ENCODE results near the gene CDC25C.

The CDC25C gene

GRCh38 chr5:138351517-138351916, 19.9 kb upstream of the CDC25C start:
- no peak overlapping the region for H3K27ac ChIP-seq (ENCODE audit: low read length)
- H3K27me3 ChIP-seq (replicated peaks; ENCODE audit: insufficient read depth, low read length) = no peaks in the 10 kb centered on the region
- peaks cover 37% of the 10 kb centered on the region for H3K79me2 ChIP-seq (ENCODE audit: low read length)
- H4K20me1 ChIP-seq (ENCODE audit: insufficient read depth, low read length) = peaks cover 6% of the 10 kb centered on the region; the same call in 1 of the 2 replicates
- no peak for DNase-seq
- no peak overlapping the region for H3K4me3 ChIP-seq (ENCODE audit: low read length)
- no peaks in the 10 kb centered on the region for H3K36me3 ChIP-seq (replicated peaks; ENCODE audit: insufficient read depth, low read length)
- no peak for TF ChIP-seq CTCF (IDR thresholded peaks at IDR 0.05; ENCODE audit: low read length)
- TF ChIP-seq EZH2phosphoT487 (IDR thresholded peaks at IDR 0.05; ENCODE audit: low read length) = no peak
- TF ChIP-seq EZH2 (optimal IDR thresholded peaks at IDR 0.05; ENCODE audit: low read depth, low read length) = no peak
- no peak overlapping the region for H3K4me2 ChIP-seq (ENCODE audit: low read depth, low read length)
- H3F3A ChIP-seq (ENCODE audit: insufficient read depth, low read length) = peaks cover 10% of the 10 kb centered on the region
- H3K4me1 ChIP-seq (ENCODE audit: low read length) = peaks cover 17% of the 10 kb centered on the region; the same call in 1 of the 2 replicates
- no peak overlapping the region for H3K9ac ChIP-seq (ENCODE audit: low read length)
- H2AFZ ChIP-seq (ENCODE audit: low read length) = no peak overlapping the region
- no peaks in the 10 kb centered on the region for H3K9me2 ChIP-seq (replicated peaks; ENCODE audit: insufficient read depth, low read length)
- H3K9me3 ChIP-seq (replicated peaks; ENCODE audit: insufficient read depth, low read length) = no peaks in the 10 kb centered on the region

DNA sequence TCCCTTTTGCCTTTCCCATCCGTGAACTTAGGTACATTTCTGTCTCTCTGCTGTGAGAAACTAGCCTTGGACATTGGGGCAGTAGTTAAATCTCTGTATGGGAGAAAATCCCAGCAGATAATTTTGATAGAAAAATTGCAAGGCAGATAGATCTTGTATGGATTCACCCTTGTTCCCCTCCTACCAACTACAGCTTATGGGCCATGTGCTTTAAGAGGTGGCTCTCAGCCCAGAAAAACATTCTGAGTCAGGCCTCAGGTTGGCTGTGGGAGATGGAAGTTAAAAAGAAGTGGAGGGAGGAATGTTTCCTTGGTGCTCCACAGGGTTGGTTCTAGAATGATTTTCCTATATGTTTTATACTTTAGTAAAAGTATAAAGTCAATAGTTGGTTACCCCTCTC, 19.5 kb upstream of the CDC25C start:
- no peak for TF ChIP-seq CTCF (IDR thresholded peaks at IDR 0.05; ENCODE audit: low read length)
- TF ChIP-seq EZH2phosphoT487 (IDR thresholded peaks at IDR 0.05; ENCODE audit: low read length) = no peak
- no peak for TF ChIP-seq EZH2 (optimal IDR thresholded peaks at IDR 0.05; ENCODE audit: low read depth, low read length)
- no peak for DNase-seq
- H3K4me2 ChIP-seq (ENCODE audit: low read depth, low read length) = no peak overlapping the region
- no peaks in the 10 kb centered on the region for H3K27me3 ChIP-seq (replicated peaks; ENCODE audit: insufficient read depth, low read length)
- peaks cover 6% of the 10 kb centered on the region; the same call in 1 of the 2 replicates for H4K20me1 ChIP-seq (ENCODE audit: insufficient read depth, low read length)
- peaks cover 17% of the 10 kb centered on the region; the same call in 1 of the 2 replicates for H3K4me1 ChIP-seq (ENCODE audit: low read length)
- peaks cover 10% of the 10 kb centered on the region for H3F3A ChIP-seq (ENCODE audit: insufficient read depth, low read length)
- H3K36me3 ChIP-seq (replicated peaks; ENCODE audit: insufficient read depth, low read length) = no peaks in the 10 kb centered on the region
- H3K79me2 ChIP-seq (ENCODE audit: low read length) = peaks cover 33% of the 10 kb centered on the region
- no peak overlapping the region for H3K9ac ChIP-seq (ENCODE audit: low read length)
- no peak overlapping the region for H3K4me3 ChIP-seq (ENCODE audit: low read length)
- no peak overlapping the region for H2AFZ ChIP-seq (ENCODE audit: low read length)
- no peaks in the 10 kb centered on the region for H3K9me2 ChIP-seq (replicated peaks; ENCODE audit: insufficient read depth, low read length)
- H3K27ac ChIP-seq (ENCODE audit: low read length) = no peak overlapping the region
- no peaks in the 10 kb centered on the region for H3K9me3 ChIP-seq (replicated peaks; ENCODE audit: insufficient read depth, low read length)

DNA sequence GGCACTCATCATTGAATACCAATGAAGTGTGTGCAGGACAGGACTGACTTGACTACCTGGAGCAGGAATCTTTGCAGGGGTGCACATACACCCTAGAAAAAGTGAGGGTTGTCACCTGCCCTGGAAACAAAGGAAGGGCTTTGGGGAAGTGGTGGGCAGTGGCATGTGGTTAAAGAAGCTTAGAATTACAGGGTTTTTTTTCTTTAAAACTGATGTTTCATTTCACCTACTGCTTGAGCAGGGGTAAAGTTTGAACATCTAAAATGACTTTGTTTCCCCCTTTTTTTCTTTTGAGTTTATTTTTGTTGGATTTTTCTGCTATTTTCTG, 18.9 kb upstream of the CDC25C start:
- Histone ChIP-seq H3K4me1 (ENCODE audit: low read length) (peaks cover 13% of the 10 kb centered on the region; the same call in 1 of the 2 replicates), H4K20me1 (ENCODE audit: insufficient read depth, low read length) (peaks cover 6% of the 10 kb centered on the region; the same call in 1 of the 2 replicates), H3K4me2 (ENCODE audit: low read depth, low read length) (no peak overlapping the region), H3K9me2 (replicated peaks; ENCODE audit: insufficient read depth, low read length) (no peaks in the 10 kb centered on the region), H2AFZ (ENCODE audit: low read length) (no peak overlapping the region), H3K36me3 (replicated peaks; ENCODE audit: insufficient read depth, low read length) (0 out of 2 replicates have a peak, but pooled peaks cover 3% of the 10 kb centered on the region), H3K79me2 (ENCODE audit: low read length) (peaks cover 28% of the 10 kb centered on the region), H3K27me3 (replicated peaks; ENCODE audit: insufficient read depth, low read length) (no peaks in the 10 kb centered on the region), H3K9ac (ENCODE audit: low read length) (no peak overlapping the region), H3K4me3 (ENCODE audit: low read length) (no peak overlapping the region), H3K9me3 (replicated peaks; ENCODE audit: insufficient read depth, low read length) (no peaks in the 10 kb centered on the region), H3K27ac (ENCODE audit: low read length) (no peak overlapping the region), H3F3A (ENCODE audit: insufficient read depth, low read length) (peaks cover 10% of the 10 kb centered on the region)
- TF ChIP-seq CTCF (IDR thresholded peaks at IDR 0.05; ENCODE audit: low read length) (no peak), EZH2phosphoT487 (IDR thresholded peaks at IDR 0.05; ENCODE audit: low read length) (no peak)
- DNase-seq = no peak
